ENCODE measurements around the gene IFT88. TPM values are rescaled to one million over a fixed set of nuclear protein-coding genes. Genes with fewer than 3 reads are reported as not detected.

Gene IFT88
- total RNA-seq, 1 donor = 20.3 TPM

GRCh38 chr13:20728579-20729311 lies 161.8 kb downstream of the IFT88 start:
- Histone ChIP-seq H3K27ac (ENCODE audit: low read depth, low read length) (no peak overlapping the region), H4K20me1 (ENCODE audit: insufficient read depth, low read length) (no peaks in the 10 kb centered on the region), H3K27me3 (ENCODE audit: insufficient read depth, low read length) (no peaks in the 10 kb centered on the region), H3K9me3 (ENCODE audit: low read depth, low read length) (no peaks in the 10 kb centered on the region), H3K79me2 (ENCODE audit: insufficient read depth, low read length) (no peaks in the 10 kb centered on the region), H3K4me1 (ENCODE audit: insufficient read depth, low read length) (no peaks in the 10 kb centered on the region), H3K36me3 (ENCODE audit: insufficient read depth, low read length) (peaks cover 4% of the 10 kb centered on the region), H3K4me3 (ENCODE audit: insufficient read depth, low read length) (no peak overlapping the region), H2AFZ (ENCODE audit: low read length) (no peak overlapping the region), H3K4me2 (ENCODE audit: insufficient read depth, low read length) (no peak overlapping the region)
- TF ChIP-seq CTCF (IDR thresholded peaks at IDR 0.05; ENCODE audit: extremely low read depth, low read depth, low read length) = no peak
- no peak for DNase-seq (ENCODE audit: insufficient read length, low spot score, missing footprints)

GRCh38 chr13:20729633-20730585 lies 163.0 kb downstream of the IFT88 start:
- no peaks in the 10 kb centered on the region for H4K20me1 ChIP-seq (ENCODE audit: insufficient read depth, low read length)
- H3K4me2 ChIP-seq (ENCODE audit: insufficient read depth, low read length) = no peak overlapping the region
- no peaks in the 10 kb centered on the region for H3K27me3 ChIP-seq (ENCODE audit: insufficient read depth, low read length)
- no peak overlapping the region for H3K27ac ChIP-seq (ENCODE audit: low read depth, low read length)
- H2AFZ ChIP-seq (ENCODE audit: low read length) = no peak overlapping the region
- DNase-seq (ENCODE audit: insufficient read length, low spot score, missing footprints) = no peak
- no peaks in the 10 kb centered on the region for H3K79me2 ChIP-seq (ENCODE audit: insufficient read depth, low read length)
- H3K4me1 ChIP-seq (ENCODE audit: insufficient read depth, low read length) = no peaks in the 10 kb centered on the region
- H3K36me3 ChIP-seq (ENCODE audit: insufficient read depth, low read length) = peaks cover 4% of the 10 kb centered on the region
- no peak overlapping the region for H3K4me3 ChIP-seq (ENCODE audit: insufficient read depth, low read length)
- H3K9me3 ChIP-seq (ENCODE audit: low read depth, low read length) = no peaks in the 10 kb centered on the region
- no peak for TF ChIP-seq CTCF (IDR thresholded peaks at IDR 0.05; ENCODE audit: extremely low read depth, low read depth, low read length)

- Histone ChIP-seq H3K79me2 (ENCODE audit: insufficient read depth, low read length) (no peaks in the 10 kb centered on the region), H3K36me3 (ENCODE audit: insufficient read depth, low read length) (no peaks in the 10 kb centered on the region), H3K27ac (ENCODE audit: low read depth, low read length) (no peak overlapping the region), H3K4me1 (ENCODE audit: insufficient read depth, low read length) (no peaks in the 10 kb centered on the region), H3K27me3 (ENCODE audit: insufficient read depth, low read length) (no peaks in the 10 kb centered on the region), H3K4me2 (ENCODE audit: insufficient read depth, low read length) (no peak overlapping the region), H3K9me3 (ENCODE audit: low read depth, low read length) (no peaks in the 10 kb centered on the region), H3K4me3 (ENCODE audit: insufficient read depth, low read length) (no peak overlapping the region), H2AFZ (ENCODE audit: low read length) (no peak overlapping the region), H4K20me1 (ENCODE audit: insufficient read depth, low read length) (no peaks in the 10 kb centered on the region)
- TF ChIP-seq CTCF (IDR thresholded peaks at IDR 0.05; ENCODE audit: extremely low read depth, low read depth, low read length) = no peak
- no peak for DNase-seq (ENCODE audit: insufficient read length, low spot score, missing footprints)
These were observed 171.7 kb downstream of the IFT88 start for GRCh38 chr13:20738616-20739015.

GRCh38 chr13:20740021-20740420 lies 173.1 kb downstream of the IFT88 start:
- no peaks in the 10 kb centered on the region for H3K27me3 ChIP-seq (ENCODE audit: insufficient read depth, low read length)
- no peak overlapping the region for H2AFZ ChIP-seq (ENCODE audit: low read length)
- no peak overlapping the region for H3K27ac ChIP-seq (ENCODE audit: low read depth, low read length)
- no peaks in the 10 kb centered on the region for H3K36me3 ChIP-seq (ENCODE audit: insufficient read depth, low read length)
- H3K79me2 ChIP-seq (ENCODE audit: insufficient read depth, low read length) = no peaks in the 10 kb centered on the region
- no peak for TF ChIP-seq CTCF (IDR thresholded peaks at IDR 0.05; ENCODE audit: extremely low read depth, low read depth, low read length)
- H3K9me3 ChIP-seq (ENCODE audit: low read depth, low read length) = no peaks in the 10 kb centered on the region
- H3K4me2 ChIP-seq (ENCODE audit: insufficient read depth, low read length) = no peak overlapping the region
- H4K20me1 ChIP-seq (ENCODE audit: insufficient read depth, low read length) = no peaks in the 10 kb centered on the region
- H3K4me3 ChIP-seq (ENCODE audit: insufficient read depth, low read length) = no peak overlapping the region
- no peak for DNase-seq (ENCODE audit: insufficient read length, low spot score, missing footprints)
- no peaks in the 10 kb centered on the region for H3K4me1 ChIP-seq (ENCODE audit: insufficient read depth, low read length)
